ENCODE results near the gene JPT1. TPM values are rescaled to one million over a fixed set of nuclear protein-coding genes. Genes with fewer than 3 reads are reported as not detected.
"Not testable (repeated sequence)": the region's sequence is repeated elsewhere in the genome, so short reads cannot be mapped to it uniquely, and the experiment has no call there.

Gene JPT1
- total RNA-seq, 1 donor from 2014 or later: 23.0 TPM

- Histone ChIP-seq H3K36me3 (peaks cover 19 to 36% of the 10 kb centered on the region in 2 donors), H3K27me3 (no peaks in the 10 kb centered on the region), H3K9me3 (no peaks in the 10 kb centered on the region), H3K27ac (no peak overlapping the region), H3K4me1 (no peaks in the 10 kb centered on the region), H3K4me3 (no peak overlapping the region)
- intact Hi-C loops (cut with DNase I): no loop called here
- TF ChIP-seq CTCF (IDR thresholded peaks at IDR 0.05): no peak
- no peak for DNase-seq (ENCODE audit: low spot score in 2 of 2)
Observed at GRCh38 chr17:75163074-75163473, 8.8 kb upstream of the JPT1 start.

GRCh38 chr17:75160211-75160610 is 5.9 kb upstream of the JPT1 start:
- Histone ChIP-seq H3K27me3 (no peaks in the 10 kb centered on the region), H3K4me1 (no peaks in the 10 kb centered on the region), H3K27ac (no peak overlapping the region), H3K4me3 (no peak overlapping the region), H3K36me3 (peaks cover 3 to 15% of the 10 kb centered on the region in 2 donors), H3K9me3 (no peaks in the 10 kb centered on the region)
- intact Hi-C loops (cut with DNase I): no loop called here
- no peak for DNase-seq (ENCODE audit: low spot score in 2 of 2)
- no peak for TF ChIP-seq CTCF (IDR thresholded peaks at IDR 0.05)

- DNase-seq (ENCODE audit: low spot score in 2 of 2): no peak
- Histone ChIP-seq H3K27me3 (no peaks in the 10 kb centered on the region), H3K9me3 (no peaks in the 10 kb centered on the region), H3K4me1 (no peaks in the 10 kb centered on the region), H3K36me3 (peaks cover 3 to 8% of the 10 kb centered on the region in 2 donors), H3K27ac (no peak overlapping the region), H3K4me3 (no peak overlapping the region)
- intact Hi-C loops (cut with DNase I): no loop called here
- TF ChIP-seq CTCF (IDR thresholded peaks at IDR 0.05): no peak
Observed at GRCh38 chr17:75159196-75160031, 5.1 kb upstream of the JPT1 start.

- H3K4me1 ChIP-seq; intact Hi-C loops (cut with DNase I); H3K36me3 ChIP-seq; H3K27ac ChIP-seq; H3K4me3 ChIP-seq; DNase-seq (ENCODE audit: low spot score in 2 of 2); H3K9me3 ChIP-seq; H3K27me3 ChIP-seq: not testable (repeated sequence)
Observed at GRCh38 chr17:75158480-75158879, 4.2 kb upstream of the JPT1 start.

- H3K4me1 ChIP-seq: peaks cover 6% of the 10 kb centered on the region in 2 donors
- TF ChIP-seq CTCF (IDR thresholded peaks at IDR 0.05): no peak
- H3K36me3 ChIP-seq: no peaks in the 10 kb centered on the region
- H3K27ac ChIP-seq: no peak overlapping the region
- H3K27me3 ChIP-seq: no peaks in the 10 kb centered on the region
- no peak for DNase-seq (ENCODE audit: low spot score in 2 of 2)
- H3K9me3 ChIP-seq: no peaks in the 10 kb centered on the region
- H3K4me3 ChIP-seq: no peak overlapping the region
- intact Hi-C loops (cut with DNase I): loop anchor here (2.0 kb wide), 1 partner anchor 24 kb away; the partner anchor contains the start of gene NT5C
Observed at GRCh38 chr17:75155191-75155601, 884 bp upstream of the JPT1 start.

GRCh38 chr17:75153780-75154194 is 525 bp downstream of the JPT1 start:
- H3K27ac ChIP-seq: peak overlapping the region in 1 of 2 donors; percentile 69
- no peak for DNase-seq (ENCODE audit: low spot score in 2 of 2)

More at GRCh38 chr17:75153780-75154194, 525 bp downstream of the JPT1 start:
- Histone ChIP-seq H3K36me3 (no peaks in the 10 kb centered on the region), H3K9me3 (no peaks in the 10 kb centered on the region), H3K4me1 (peaks cover 6% of the 10 kb centered on the region in 2 donors), H3K27me3 (no peaks in the 10 kb centered on the region), H3K4me3 (peak overlapping the region; percentile 94 to 98)
- intact Hi-C loops (cut with DNase I): loop anchor here (1.0 to 2.0 kb wide), 2 partner anchors 23 to 29 kb away; partner anchors contain the start of genes NT5C and SUMO2
- TF ChIP-seq CTCF (IDR thresholded peaks at IDR 0.05): no peak
